NCI-H2171 (cell line): Measurements from ENCODE around the gene RHBDD2.
"Not testable (repeated sequence)": the region's sequence is repeated elsewhere in the genome, so short reads cannot be mapped to it uniquely, and the experiment has no call there.

Experiments used
- DNase-seq: peaks from one replicate; lab custom pipeline; 2025; lab: John Stamatoyannopoulos, UW

Gene RHBDD2

DNA sequence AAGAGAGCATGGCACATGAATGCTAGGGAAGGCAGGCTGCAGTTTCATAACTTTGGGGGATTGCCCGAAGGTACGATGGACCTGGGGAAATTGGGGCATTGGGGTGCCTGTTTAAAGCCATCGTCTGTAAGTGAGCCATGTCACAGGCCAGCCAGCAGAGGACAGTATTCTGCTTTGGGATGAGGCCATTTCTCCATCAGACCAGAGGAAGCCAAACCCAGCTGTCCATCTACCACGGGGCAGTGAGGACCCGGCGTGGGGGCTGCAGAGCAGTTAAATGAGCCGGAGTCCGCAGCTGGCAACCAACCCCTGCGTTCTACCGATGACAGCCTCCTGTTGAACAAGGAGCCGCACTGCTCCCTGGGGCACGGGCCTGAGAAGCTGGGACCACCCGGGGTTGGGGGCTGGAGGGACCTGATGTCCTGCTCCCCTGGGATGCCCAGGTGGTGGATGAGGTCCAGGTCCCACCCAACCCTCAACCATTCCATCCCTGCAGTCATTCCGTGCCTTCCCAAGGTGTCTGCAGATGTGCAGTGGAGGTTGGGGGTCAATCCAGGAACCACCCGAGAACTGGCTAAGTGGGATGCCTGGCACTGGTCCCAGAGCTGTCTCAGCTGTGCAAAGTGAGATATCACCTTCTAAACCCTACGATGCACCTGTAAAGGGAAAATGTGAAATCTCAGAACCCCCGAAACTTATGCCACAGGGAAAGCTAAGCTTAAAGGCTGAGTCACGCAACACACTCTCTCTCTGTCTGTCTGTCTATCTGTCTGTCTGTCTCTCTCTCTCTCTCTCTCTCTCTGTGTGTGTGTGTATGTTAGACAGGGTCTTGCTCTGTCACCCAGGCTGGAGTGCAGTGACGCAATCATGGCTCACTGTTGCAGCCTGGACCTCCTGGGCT is 12.1 kb upstream of the RHBDD2 start:
- no peak for DNase-seq

DNA sequence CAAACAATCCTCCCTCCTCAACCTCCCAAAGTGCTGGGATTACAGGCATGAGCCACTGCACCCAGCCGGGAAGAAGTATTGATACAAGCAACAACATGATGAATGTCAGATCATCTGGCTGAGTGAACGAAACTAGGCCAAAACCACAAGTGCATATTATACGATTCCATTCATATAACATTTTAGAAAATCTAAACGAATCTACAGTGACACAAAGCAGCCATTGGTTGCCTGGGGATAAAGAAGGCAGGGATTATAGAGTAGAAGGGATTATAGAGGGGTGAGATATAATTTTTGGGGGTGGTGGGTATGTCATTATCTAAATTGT is 11.5 kb upstream of the RHBDD2 start:
- no peak for DNase-seq

DNA sequence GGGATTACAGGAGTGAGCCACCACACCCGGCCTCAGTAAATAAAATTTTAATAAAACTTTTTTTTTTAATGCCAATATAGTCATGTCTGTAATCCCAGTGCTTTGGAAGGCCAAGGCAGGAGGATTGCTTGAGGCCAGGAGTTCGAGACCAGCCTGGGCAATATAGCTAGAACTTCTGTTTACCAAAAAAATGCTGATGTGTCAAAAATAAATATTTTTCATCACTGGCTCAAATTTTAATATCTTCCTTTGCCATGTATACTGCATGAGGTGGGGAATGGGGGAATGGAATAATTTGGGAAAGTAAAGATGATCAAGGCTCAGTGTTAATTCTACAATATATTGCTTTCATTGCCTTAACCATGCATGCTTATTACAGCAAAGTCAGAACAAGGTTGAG is 10.7 kb upstream of the RHBDD2 start:
- DNase-seq: no peak

DNA sequence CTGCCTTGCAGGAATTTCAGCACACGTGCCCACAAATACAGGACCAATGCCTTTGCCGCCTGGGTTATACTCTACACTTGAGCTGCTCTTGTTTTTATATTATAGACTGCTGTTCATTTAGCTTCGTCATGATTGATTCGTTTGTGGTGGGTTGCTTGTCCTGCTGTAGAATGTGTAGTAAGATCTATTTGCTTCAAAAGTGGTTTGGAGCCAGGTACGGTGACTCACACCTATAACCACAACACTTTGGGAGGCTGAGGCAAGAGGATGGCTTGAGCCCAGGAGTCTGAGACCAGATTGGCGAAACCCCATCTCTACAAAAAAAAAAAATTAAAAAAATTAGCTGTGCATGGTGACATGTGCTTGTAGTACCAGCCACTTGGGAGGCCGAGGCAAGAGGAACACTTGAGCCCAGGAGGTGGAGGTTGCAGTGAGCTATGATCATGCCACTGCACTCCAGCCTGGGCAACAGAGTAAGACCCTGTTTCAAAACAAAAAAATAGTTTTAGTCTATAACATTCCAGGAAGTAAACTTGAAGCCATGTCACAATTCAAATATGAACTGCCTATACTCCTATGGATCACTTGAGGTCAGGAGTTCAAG is 9.0 kb upstream of the RHBDD2 start:
- no peak for DNase-seq

DNA sequence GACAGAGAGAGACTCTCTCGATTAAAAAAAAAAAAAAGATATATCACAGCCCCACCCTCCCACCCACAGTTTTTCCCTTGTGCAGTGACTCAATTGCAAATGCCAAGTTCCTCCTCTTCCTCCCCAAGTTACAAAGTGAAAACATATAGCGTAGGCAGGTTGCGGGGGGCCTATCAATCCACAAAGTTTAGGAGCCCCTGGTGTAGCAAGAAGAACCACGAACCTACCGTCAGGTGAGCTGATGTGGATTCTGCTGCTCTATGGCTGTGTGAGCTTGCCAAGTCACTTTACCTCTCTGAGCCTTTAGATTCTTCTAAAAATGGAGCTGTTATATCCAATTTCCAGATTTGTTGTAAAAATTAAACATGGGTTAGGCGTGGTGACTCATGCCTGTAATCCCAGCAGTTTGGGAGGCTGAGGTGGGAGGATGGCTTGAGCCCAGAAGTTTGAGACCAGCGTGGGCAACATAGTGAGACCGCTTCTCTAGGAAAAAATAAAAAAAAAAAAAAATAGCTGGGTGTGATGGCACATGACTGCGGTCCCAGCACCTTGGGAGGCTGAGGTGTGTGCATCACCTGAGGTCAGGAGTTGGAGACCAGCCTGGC is 8.2 kb upstream of the RHBDD2 start:
- DNase-seq: no peak

DNA sequence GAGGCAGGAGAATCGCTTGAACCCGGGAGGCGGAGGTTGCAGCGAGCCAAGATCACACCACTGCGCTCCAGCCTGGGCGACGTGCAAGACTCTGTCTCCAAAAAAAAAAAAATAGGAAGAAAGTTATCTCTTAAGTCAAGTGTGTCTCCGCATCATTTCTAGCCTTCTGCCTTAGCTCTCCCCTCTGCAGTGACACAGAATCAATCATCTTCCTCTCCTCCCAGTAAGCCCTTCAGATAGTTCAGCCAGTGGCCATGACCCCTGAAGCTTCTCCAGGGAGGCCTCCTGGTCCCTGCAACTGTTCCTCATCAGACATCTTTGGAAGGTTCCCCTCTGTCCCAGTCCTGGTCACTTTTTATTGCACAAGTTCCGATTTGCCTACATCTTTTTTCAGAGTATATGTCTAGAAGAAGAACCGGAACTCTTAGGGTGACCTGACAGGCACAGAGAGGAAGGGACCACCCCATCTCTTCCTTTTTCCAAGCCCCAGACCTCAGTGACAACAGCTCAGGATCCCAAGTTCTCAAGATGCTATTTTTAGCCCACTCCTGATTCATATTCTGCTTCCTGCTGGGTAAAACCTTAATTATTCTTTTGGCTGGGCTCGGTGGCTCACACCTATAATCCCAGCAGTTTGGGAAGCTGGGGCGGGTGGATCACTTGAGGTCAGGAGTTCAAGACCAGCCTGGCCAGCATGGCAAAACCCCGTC is 6.6 kb upstream of the RHBDD2 start:
- no peak for DNase-seq

DNA sequence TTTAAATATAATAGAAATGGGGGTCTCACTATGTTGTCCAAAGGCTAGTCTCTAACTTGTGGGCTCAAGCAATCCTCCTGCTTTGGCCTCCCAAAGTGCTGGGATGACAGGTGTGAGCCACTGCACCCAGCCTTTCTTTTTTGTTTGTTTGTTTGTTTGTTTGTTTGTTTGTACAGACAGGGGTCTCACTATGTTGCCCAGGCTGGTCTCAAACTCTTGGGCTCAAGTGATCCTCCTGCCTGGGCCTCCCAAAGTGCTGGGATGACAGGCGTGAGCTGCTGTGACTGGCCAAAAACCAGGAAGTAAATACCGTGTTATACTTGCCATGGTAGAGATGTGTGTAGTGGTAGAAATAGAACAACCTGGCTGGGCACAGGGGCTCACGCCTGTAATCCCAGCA is 4.7 kb upstream of the RHBDD2 start:
- not testable (repeated sequence) for DNase-seq

DNA sequence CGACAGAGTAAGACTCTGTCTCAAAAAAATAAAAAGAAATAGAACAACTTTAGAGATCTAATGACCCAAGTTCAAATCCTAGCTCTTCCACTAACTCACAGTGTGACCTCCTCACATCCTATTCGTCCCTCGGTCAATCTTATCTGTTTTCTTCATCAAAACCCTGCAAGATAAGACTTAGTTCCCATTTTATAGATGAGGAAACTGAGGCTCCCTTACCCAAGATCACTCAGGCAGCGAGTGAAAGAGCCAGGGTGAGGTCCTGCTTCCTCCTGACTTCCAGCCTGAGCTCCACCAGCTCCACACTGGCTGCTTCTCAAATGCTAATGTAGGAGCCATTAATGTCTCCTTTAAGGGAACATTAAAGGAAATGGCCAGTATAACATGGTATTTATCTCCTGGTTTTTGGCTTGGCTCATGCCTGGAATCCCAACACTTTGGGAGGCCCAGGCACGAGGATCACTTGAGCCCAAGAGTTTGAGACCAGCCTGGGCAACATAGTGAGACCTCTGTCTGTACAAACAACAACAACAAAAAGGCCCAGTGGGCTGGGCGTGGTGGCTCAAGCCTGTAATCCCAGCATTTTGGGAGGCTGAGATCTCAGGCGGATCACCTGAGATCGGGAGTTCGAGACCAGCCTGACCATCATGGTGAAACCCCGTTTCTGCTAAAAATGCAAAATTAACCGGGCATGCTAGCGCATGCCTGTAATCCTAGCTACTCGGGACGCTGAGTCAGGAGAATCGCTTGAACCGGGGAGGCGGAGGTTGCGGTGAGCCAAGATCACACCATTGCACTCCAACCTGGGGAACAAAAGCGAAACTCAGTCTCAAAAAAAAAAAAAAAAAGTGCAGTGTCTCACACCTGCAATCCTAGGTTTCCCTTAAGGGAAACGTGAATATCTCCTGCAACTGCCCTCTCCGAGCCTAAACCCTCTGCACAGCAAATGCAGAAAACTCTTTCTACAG is 3.4 kb upstream of the RHBDD2 start:
- DNase-seq: no peak

DNA sequence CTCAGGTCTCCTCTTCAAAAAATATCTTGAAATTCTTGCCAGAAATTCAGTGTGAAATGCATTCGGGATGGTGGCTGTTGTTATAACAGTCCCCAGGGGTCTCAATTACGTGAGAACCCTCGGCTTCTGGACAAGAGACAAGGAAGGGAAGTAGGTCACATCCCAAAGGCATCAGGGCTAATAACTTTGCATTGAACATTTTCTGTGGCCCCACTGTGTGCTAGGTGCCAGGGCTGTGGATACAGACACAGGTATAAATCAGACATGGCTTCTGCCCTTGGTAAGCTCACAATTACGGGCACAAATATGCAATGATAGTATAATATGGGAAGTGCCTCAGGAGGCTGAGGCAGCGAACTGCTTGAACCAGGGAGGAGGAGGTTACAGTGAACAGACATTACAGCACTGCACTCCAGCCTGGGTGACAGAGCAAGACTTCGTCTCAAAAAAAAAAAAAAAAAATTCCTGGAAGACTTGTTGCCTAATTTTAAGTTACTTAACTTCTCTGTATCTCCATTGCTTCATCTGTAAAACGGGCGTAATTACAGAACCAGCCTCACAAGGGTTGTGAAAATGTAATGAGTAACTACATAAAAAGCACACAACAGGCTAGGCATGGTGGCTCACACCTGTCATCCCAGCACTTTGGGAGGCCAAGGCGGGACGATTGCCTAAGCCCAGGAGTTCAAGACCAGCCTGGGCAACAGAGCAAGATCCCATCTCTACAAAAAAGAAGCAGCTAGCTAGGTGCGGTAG is 2.5 kb upstream of the RHBDD2 start:
- no peak for DNase-seq

DNA sequence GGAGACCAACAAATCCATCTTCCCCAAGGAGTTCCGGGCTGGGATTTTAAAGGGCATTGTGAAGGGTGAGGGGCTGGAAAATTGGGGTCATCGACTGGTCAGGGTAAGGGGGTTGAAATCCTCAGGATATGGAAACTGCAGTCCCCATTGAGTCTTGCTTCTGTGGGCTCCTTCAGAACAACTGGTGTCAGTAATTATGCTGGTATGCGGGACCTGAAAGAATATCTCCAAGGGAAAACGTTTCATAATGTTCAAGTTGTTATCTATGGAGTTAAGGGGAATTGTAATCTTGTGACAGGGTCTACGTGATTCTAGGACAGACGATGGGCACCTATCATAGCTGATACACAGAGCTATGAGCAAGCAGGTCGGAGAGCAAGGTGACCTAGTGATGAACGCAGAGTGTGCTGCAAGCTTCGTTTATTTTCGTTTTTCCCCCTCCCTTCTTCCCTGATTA is 494 bp upstream of the RHBDD2 start:
- no peak for DNase-seq

DNA sequence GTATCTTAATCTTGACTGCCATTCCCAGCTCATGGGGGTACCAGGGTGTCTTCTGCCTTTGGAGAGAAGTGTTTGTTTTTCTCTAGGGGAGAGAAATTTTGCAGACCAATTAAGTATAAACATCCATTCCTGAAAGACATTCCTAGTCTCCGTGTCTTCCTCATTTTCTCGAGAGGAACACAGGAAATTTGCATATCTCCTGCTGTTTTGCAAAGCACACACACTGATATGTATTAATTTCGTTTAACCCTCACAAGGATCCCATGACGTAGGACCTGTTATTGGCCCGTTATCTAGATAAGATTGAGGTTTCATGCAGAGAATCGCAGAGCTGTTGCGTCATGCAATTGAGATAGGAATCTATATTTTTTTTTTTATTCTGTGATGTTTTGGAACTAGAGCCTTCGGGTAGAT is 944 bp downstream of the RHBDD2 start:
- peak; percentile 17 for DNase-seq

DNA sequence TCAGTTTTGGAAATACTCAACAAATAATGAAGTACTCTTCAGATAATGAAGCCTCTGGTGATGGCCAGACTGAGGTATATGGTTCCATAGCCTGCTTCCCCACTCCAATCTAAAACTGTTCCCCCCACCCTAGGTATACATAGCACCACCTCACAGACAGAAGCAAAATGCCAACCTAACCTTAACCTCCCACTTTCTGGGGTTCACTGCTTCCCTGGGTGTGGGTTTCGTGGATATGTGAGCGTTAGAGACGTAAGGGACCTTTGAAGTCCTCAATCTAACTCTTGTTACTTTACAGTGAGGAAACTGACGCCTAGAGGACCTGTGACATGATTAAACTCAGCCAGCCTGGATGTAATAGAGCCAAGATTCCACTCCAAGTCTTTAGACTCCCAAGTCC is 1.4 kb downstream of the RHBDD2 start:
- no peak for DNase-seq

DNA sequence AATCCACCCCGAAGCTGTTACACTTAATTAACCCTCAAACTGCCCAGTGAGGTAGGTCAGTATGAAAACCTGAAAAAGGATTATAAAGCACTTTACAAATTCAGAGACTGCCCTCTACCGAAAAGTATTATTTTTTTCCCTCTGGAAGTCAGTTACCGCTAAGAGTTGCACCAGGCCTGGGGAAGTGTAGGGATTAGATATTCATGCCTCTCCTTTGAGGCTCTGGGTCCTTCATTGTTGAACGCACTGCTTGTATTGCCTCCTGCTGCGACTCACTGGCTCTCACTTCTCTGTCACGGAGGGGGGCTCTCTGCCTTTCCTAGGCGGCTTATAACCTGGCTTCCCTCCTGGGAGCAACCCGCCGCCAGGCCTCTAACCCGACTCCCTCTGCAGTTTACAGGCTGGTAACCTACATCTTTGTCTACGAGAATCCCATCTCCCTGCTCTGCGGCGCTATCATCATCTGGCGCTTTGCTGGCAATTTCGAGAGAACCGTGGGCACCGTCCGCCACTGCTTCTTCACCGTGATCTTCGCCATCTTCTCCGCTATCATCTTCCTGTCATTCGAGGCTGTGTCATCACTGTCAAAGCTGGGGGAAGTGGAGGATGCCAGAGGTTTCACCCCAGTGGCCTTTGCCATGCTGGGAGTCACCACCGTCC is 2.7 kb downstream of the RHBDD2 start:
- no peak for DNase-seq

DNA sequence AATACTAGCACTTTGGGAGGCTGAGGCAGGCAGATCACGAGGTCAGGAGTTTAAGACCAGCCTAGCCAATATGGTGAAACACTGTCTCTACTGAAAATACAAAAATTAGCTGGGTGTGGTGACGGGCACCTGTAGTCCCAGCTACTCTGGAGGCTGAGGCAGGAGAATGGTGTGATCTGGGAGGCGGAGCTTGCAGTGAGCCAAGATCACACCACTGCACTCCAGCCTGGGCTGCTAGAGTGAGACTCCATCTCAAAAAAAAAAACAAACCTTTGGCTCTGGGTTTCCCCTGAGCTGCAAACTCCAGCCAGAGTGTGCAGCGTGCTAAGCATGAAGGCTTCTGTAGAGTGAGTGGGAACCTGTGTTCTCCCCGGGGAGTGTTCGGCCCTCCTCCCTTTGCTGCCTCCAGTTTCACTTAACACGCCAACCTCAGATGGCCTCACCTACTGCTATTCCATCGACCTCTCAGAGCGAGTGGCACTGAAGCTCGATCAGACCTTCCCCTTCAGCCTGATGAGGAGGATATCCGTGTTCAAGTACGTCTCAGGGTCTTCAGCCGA is 4.5 kb downstream of the RHBDD2 start:
- DNase-seq: peak; percentile 35

DNA sequence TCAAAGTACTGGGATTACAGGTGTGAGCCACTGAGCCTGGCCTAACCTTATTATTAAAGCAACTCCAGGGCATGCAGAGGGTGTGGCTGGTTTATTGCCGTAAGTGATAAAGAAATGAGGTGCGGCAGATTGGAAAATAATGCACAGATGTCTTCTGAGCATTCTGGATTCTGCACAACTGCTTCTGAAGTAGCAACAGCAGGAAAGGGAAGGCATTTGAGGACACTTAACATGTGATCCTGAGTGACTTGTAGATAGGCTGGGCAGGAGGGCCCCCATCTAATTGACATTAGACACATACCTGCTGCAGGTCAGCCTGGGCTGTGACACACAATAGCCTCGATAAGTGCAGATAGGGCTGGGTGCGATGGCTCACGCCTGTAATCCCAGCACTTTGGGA is 5.6 kb downstream of the RHBDD2 start:
- DNase-seq: peak; percentile 79

DNA sequence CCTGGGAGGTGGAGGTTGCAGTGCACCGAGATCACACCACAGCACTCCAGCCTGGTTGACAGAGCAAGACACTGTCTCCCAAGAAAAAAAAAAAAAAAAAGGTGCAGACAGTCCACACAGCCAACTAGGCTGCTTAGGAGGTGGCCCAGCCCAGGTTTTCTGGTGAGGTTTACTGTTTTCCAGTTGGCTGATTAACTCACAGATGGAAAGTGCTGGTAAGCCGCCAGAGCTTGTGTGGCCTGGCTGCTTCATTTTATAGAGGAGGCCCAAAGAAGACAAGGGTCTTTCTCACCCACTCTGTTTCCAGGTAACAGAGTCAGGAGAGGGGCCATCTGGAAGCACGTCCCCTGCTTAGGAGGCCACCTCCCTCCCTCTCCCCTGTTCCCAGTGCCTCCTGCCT is 6.2 kb downstream of the RHBDD2 start:
- DNase-seq: peak; percentile 84

DNA sequence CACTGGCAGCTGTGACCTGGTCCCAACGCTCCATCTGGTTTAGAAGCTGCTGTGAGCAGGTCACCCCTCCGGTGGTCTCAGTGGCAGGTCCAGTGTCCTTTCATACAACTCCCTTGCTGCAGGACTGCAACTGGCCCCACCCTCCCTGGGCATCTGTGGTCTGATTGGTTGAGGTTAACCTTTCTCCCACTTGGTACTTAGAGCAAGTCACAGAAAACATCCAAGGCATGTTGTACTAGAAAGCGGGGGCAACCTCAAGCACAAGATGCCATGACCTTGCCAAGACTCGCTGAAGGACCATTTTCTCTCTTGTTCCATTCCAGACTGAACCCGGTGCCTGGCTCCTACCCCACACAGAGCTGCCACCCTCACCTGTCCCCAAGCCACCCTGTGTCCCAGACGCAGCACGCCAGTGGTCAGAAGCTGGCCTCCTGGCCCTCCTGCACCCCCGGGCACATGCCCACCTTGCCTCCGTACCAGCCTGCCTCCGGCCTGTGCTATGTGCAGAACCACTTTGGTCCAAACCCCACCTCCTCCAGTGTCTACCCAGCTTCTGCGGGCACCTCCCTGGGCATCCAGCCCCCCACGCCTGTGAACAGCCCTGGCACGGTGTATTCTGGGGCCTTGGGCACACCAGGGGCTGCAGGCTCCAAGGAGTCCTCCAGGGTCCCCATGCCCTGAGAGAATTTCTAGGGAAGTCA is 9.0 kb downstream of the RHBDD2 start:
- DNase-seq: no peak

DNA sequence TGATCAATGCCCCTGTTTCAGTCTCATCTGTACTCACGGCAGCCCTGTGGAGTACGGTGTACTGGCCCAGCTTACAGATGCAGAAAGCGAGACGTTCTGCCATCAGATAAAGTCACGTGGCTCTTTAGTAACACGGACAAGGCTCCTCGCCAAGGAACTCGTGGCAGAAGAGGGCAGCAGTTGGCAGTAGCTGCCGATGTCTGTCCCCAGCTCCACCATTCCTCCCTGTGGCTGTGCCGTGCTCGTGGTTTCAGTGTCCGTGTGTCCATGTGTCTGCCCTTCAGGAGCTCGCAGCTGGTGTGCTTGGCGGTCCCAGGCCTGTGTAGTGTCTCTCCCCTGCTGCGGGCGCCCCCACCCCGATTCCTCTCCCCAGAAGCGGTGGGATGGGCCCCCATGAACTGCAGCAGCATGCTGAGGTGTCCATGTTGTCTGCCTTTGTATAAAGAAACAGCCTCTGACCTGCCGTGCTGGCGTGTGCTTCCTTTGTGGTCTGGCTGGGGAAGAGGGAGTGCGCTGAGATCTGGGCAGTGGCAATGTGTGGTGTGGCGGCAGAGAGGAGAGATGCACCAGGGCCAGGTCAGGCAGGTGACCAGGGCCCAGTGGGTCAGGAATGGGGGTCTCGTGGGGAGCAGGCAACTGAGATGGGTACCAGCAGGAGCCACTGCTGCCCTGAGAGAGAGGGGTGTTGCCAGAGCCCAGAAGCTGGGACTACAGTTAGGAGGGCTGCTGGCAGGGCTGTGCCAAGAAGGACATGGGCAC is 9.8 kb downstream of the RHBDD2 start:
- DNase-seq: no peak
